MCF 10A (cell line): ENCODE data around the gene ODAD3. TPM values are rescaled to one million over a fixed set of nuclear protein-coding genes. Genes with fewer than 3 reads are reported as not detected.

Source experiments
- BruUV-seq: library from RNA; stranded (reverse); fragments of 400-500 nt; replicated peaks from 2 replicates; lab custom pipeline; 2021; lab: Mats Ljungman, UMichigan
- CTCF ChIA-PET: fragments of 300-600 bp; sonication (Branson Sonifier 250); formaldehyde crosslinking; extraction: SDS; loops from one replicate; lab custom pipeline; 2021; ENCODE audit warnings: antibody characterized with exemption, inconsistent platforms; lab: Yijun Ruan, JAX
- POLR2A ChIA-PET: fragments of 300-600, 350-650 bp; sonication (Branson Sonifier 250); formaldehyde crosslinking; extraction: SDS; loops from one replicate; lab custom pipeline; 2020; ENCODE audit warnings: antibody characterized with exemption, inconsistent platforms; lab: Yijun Ruan, JAX
- DNase-seq: peaks from one replicate; pipeline ENCODE4 v3.0.0-alpha.2; 2018; ENCODE audit not compliant: unreplicated experiment
- H3K27ac Mint-ChIP-seq: one replicate; pipeline ENCODE4 v1.8.0; 2022; ENCODE audit warnings: mild to moderate bottlenecking, low read depth, mixed read lengths; ENCODE audit not compliant: unreplicated experiment
- H3K27me3 Mint-ChIP-seq: one replicate; pipeline ENCODE4 v1.8.0; 2022; ENCODE audit warnings: mixed read lengths; ENCODE audit not compliant: insufficient read depth, unreplicated experiment
- H3K36me3 Mint-ChIP-seq: one replicate; pipeline ENCODE4 v1.8.0; 2022; ENCODE audit warnings: mild to moderate bottlenecking, moderate library complexity, mixed read lengths; ENCODE audit not compliant: insufficient read depth, unreplicated experiment
- H3K4me1 Mint-ChIP-seq: one replicate; pipeline ENCODE4 v1.8.0; 2022; ENCODE audit warnings: mixed read lengths; ENCODE audit not compliant: insufficient read depth, unreplicated experiment
- H3K4me3 Mint-ChIP-seq: one replicate; pipeline ENCODE4 v1.8.0; 2022; ENCODE audit warnings: mild to moderate bottlenecking, moderate library complexity, mixed read lengths; ENCODE audit not compliant: unreplicated experiment
- H3K9me3 Mint-ChIP-seq: one replicate; pipeline ENCODE4 v1.8.0; 2022; ENCODE audit warnings: mixed read lengths; ENCODE audit not compliant: unreplicated experiment
- intact Hi-C: fragments of 100-400 bp; cut with micrococcal nuclease; formaldehyde crosslinking; loops from 2 replicates; pipeline ENCODE4 v1.14.1; 2022
- total RNA-seq: library from RNA; stranded (reverse); gene quantifications from 2 replicates; pipeline ENCODE4 v1.2.3, GENCODE V29; 2022
- TF ChIP-seq, protein P1 (sequence below): fragments of 200-600 bp; IDR thresholded peaks from one replicate; pipeline ENCODE4 v1.8.0; 2022; ENCODE audit warnings: antibody characterized with exemption, mild to moderate bottlenecking; ENCODE audit not compliant: unreplicated experiment

The ODAD3 gene
- total RNA-seq, 1 experiment from 2014 or later: 0.30 TPM

- no peaks in the 10 kb centered on the region for H3K36me3 Mint-ChIP-seq
- H3K4me1 Mint-ChIP-seq: peaks cover 35% of the 10 kb centered on the region
- H3K27ac Mint-ChIP-seq: peak overlapping the region; percentile 69
- peak overlapping the region; percentile 58 for H3K4me3 Mint-ChIP-seq
- ChIA-PET POLR2A (interaction anchor here (0.6 to 5.6 kb wide), 15 partner anchors 9 to 1345 kb away, joined by 3 to 88 read pairs (median 3); partner anchors contain the start of genes CCDC159, ELOF1, ODAD3 and PRKCSH), CTCF (interaction anchor here (0.5 to 2.0 kb wide), 12 partner anchors 11 to 239 kb away, joined by 3 to 6 read pairs (median 3); partner anchors contain the start of gene RAB3D)
- intact Hi-C loops: no loop called here
- peak; percentile 90 for DNase-seq
- H3K27me3 Mint-ChIP-seq: no peaks in the 10 kb centered on the region
- BruUV-seq: no TSS peak
- no peaks in the 10 kb centered on the region for H3K9me3 Mint-ChIP-seq
- TF ChIP-seq, protein P1, sequence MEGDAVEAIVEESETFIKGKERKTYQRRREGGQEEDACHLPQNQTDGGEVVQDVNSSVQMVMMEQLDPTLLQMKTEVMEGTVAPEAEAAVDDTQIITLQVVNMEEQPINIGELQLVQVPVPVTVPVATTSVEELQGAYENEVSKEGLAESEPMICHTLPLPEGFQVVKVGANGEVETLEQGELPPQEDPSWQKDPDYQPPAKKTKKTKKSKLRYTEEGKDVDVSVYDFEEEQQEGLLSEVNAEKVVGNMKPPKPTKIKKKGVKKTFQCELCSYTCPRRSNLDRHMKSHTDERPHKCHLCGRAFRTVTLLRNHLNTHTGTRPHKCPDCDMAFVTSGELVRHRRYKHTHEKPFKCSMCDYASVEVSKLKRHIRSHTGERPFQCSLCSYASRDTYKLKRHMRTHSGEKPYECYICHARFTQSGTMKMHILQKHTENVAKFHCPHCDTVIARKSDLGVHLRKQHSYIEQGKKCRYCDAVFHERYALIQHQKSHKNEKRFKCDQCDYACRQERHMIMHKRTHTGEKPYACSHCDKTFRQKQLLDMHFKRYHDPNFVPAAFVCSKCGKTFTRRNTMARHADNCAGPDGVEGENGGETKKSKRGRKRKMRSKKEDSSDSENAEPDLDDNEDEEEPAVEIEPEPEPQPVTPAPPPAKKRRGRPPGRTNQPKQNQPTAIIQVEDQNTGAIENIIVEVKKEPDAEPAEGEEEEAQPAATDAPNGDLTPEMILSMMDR: no peak
These were observed 57.7 kb downstream of the ODAD3 start for GRCh38 chr19:11377237-11377636.

DNA sequence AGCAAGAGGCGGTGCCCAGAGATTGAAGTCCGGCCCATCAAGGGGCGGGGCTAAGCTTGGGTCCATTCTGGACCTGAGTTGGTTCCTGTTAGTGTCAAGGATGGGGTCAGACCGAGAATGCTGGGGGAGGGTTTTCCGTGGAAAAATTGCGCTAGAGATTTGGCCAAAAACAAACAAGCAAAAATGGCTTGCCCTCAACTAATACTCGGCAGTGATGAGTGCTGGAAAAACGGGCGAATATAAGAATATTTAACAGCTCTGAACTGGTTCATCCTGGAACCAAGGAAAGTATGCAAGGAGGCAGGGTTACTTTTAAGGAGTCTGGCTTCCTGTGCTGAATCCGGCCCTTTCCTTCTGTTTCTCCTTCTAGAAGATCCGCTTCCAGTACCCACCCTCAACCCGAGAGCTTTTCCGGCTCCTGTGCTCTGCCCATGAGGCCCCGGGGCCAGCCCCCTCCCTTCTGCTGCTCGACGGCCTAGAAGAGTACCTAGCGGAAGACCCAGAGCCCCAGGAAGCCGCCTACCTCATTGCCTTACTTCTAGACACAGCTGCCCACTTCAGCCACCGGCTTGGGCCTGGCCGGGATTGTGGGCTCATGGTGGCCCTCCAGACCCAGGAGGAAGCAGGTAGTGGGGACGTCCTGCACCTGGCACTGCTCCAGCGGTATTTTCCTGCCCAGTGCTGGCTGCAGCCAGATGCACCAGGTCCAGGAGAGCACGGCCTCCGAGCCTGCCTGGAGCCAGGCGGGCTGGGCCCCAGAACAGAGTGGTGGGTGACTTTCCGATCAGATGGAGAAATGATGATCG is 59.6 kb downstream of the ODAD3 start:
- Mint-ChIP-seq H3K36me3 (peaks cover 3% of the 10 kb centered on the region), H3K4me3 (no peak overlapping the region), H3K4me1 (peaks cover 23% of the 10 kb centered on the region), H3K27ac (no peak overlapping the region), H3K27me3 (no peaks in the 10 kb centered on the region), H3K9me3 (no peaks in the 10 kb centered on the region)
- POLR2A ChIA-PET: interaction anchor here (0.6 to 5.6 kb wide), 25 partner anchors 14 to 1794 kb away, joined by 3 to 88 read pairs (median 4); partner anchors contain the start of genes CCDC159, ECSIT, LDLR and ODAD3
- TF ChIP-seq, protein P1: no peak
- CTCF ChIA-PET: interaction anchor here (0.6 to 2.0 kb wide), 8 partner anchors 9 to 1650 kb away, joined by 3 to 6 read pairs (median 4); partner anchors contain the start of genes EPOR and PRKCSH
- intact Hi-C loops: loop anchor here (2.0 kb wide), 1 partner anchor 29 kb away; the partner anchor contains the start of genes CCDC159 and TMEM205
- DNase-seq: no peak
- TSS peak; percentile 71 for BruUV-seq

DNA sequence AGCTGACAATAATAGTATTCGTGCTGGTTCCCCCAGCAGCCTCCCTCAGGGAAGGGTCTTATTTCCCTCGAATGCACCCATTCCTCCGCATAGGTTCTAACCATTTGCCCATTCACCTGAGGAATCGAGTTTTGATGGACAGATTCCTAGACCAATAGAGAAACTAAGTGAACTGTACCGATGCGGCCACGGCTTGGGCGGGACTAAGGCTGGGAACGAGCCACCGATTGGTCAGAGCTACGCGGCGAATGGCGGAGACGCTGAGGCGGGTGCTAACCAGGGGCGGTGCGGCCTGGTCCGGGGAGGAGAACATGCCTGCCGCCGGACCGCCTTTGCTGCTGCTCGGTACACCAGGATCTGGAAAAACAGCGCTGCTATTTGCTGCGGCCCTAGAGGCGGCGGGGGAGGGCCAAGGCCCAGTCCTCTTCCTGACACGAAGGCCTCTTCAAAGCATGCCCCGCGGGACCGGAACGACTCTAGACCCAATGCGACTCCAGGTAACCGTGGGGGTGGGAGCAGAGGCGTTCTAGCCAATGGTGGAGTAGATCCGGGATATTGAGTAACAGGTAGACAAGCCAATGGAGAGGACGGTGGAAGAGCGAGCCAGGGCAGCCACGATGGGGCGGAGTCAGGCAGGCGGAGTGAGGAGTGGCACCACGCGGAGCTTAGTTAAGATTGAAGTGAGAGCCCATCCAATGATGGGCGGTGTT is 60.3 kb downstream of the ODAD3 start, which contains the start of gene SWSAP1:
SWSAP1 (plus strand) TSS at position 234 of the 710 bp plus-strand sequence; CDS start at position 249, 15 bp downstream.
- Mint-ChIP-seq H3K4me3 (no peak within 1 kb of the TSS), H3K9me3 (no peaks in the 10 kb centered on the region), H3K27me3 (no peaks in the 10 kb centered on the region), H3K36me3 (peaks cover 8% of the 10 kb centered on the region), H3K4me1 (peaks cover 18% of the 10 kb centered on the region), H3K27ac (no peak within 1 kb of the TSS)
- ChIA-PET CTCF (interaction anchor here (0.7 to 1.2 kb wide), 6 partner anchors 9 to 1191 kb away, joined by 3 to 8 read pairs (median 4); partner anchors contain the start of genes EPOR and PRKCSH), POLR2A (interaction anchor here (0.6 to 5.6 kb wide), 27 partner anchors 9 to 1793 kb away, joined by 3 to 88 read pairs (median 4); partner anchors contain the start of genes CCDC159, ECSIT, ELOF1 and LDLR)
- intact Hi-C loops: loop anchor here (2.0 kb wide), 1 partner anchor 28 kb away; the partner anchor contains the start of genes CCDC159 and TMEM205
- TF ChIP-seq, protein P1: no peak
- peak; percentile 100 for DNase-seq
- TSS peak; percentile 92 for BruUV-seq
